GM19467 (cell line): Measurements from ENCODE around the gene SESN1.

Experiments used
- ATAC-seq: cut with Tn5 transposase; IDR thresholded peaks from one replicate; pipeline ENCODE4 v1.9.1; 2021; ENCODE audit warnings: mild to moderate bottlenecking, moderate library complexity; ENCODE audit not compliant: unreplicated experiment

SESN1 gene

DNA sequence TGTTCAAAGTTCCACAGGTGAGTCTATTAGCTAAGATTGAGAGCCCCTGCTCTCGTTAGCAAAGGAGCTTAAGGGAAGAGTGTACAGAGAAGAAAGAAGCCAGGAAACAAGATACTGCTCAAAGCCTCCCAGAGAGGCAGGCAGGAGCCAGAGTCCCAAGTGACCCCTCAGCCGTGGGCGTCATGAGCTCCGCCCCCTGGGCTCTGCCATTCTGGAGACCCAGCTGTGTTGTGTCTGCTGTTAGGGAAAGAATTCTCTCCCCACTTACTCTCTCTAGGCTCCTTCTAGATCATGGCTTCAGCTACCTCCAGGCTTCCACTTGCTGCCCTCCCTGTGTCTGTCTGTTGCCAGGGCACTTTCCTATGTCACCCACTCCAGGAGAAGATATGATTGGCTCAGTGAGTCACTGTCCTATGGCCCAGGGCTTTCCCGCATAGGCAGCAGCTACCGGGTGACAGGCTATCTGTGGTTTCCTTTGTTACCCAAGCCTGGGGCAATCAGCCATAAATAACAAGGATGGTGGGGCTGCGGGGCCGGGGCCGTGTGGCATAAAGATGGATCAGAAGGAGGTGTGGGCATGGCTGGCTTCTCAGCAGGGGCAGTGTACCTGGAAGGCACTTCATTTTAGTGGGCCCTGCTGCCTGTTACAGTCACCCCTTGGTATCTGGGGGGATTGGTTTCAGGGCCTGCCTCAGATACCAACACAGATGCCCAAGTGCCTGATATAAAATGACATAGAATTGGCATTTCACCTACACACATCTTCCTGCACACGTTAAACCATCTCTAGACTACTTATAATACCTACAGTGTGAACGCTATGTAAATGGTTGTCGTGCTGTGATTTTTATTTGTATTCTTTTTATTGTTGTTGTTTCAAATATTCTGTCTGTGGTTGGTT lies 127.5 kb downstream of the SESN1 start:
- no peak for ATAC-seq

DNA sequence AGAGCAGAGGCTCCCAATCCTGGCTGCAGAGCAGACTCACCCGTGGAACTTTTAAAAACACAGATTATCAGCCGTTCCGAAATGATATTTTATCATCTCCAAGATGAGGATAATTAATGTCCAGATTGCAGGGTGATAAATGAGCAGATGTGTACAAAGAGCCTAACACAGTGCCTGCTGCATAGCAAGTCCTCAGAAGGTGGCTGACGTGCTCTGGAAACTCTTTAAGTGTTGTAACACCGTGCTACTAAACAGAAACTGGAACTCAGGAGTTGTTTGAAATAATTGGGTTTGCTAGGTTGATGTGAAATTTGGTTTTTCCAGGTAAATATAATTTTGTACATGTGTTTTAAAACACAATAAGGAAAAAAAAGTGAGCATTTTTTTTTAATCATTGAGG lies 128.4 kb downstream of the SESN1 start:
- ATAC-seq, result no peak

DNA sequence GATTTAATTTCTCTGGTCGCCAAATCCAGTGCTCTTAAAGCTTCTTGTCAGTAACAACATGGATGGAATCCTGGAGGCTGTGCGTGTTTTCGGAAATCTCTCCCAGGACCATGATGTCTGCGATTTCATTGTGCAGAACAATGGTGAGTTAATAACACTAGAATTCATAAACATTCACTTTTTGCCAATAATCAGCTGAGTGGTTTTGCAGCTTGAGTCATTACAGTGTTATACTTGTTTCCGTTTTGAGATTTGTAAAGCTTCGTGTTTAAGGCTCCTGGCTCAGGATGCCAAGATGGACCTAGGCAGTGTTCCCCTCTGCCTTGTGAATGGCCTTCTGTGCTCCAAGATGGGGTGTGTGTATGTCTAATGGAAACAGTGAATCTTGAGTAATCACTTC lies 132.7 kb downstream of the SESN1 start:
- no peak for ATAC-seq

DNA sequence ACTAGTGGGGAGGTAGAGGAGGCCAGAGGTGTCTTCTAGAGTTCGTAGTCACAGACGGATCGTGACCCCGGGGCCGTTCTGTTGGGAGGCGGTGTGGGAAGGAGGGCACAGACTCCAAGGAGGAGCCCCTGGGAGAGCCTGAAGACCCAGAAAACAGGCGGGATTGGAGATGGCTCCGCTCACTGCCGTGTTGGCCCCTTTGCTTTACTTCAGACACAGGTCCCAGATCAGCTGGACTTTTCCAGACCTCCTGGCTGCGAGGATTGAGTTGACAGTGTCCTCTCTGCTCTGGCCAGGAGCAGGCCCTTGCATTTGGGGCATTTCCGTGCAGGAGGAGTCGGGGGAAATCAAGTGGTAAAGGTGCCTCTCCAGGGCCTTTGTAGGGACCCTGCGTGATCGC lies 133.6 kb downstream of the SESN1 start:
- no peak for ATAC-seq

DNA sequence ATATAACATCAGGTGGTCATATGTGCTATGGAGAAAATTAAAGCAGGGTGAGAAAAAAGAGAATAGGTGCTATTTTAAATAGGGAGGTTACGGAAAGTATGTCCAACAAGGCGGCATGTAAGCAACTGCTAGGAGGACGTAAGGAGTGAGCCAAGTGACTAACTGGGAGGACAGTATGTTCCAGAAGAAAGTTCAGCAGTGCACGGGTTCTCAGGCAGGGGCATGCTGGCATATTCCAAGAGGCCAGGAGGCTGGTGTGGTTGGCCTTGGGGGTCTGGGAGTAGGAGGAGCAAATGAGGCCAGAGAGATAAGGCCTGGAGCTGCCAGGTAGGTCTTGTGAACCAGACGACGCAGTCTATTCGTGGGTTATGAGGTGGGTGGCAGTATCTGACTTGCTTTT lies 134.0 kb downstream of the SESN1 start:
- no peak for ATAC-seq

DNA sequence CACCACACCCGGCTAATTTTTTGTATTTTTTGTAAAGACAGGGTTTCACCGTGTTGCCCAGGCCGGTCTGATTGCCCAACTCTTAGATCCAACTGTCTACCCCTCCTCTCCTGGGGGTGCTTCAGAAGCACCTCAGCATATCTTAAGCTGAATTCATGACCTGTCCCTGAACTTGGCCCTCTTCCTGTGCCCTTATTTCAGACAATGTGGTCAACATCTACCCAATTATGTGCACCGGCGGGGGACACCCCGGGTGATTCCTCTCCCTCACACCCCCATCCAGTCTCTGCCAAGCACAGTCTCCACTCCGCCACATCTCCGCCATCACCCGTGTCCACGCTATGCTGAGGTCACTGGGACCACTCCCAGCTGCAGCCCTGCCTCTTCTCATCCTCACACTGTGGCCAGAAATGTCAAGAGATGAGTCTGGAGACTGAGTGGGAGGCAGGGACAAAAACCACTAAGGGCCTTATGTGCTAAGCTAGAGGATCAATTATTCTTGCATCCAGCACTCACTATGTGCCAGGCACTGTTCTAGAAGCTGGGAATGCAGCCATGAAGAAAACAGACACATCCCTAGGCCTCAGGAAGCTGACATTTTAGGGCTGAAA lies 134.6 kb downstream of the SESN1 start:
- ATAC-seq, result no peak

DNA sequence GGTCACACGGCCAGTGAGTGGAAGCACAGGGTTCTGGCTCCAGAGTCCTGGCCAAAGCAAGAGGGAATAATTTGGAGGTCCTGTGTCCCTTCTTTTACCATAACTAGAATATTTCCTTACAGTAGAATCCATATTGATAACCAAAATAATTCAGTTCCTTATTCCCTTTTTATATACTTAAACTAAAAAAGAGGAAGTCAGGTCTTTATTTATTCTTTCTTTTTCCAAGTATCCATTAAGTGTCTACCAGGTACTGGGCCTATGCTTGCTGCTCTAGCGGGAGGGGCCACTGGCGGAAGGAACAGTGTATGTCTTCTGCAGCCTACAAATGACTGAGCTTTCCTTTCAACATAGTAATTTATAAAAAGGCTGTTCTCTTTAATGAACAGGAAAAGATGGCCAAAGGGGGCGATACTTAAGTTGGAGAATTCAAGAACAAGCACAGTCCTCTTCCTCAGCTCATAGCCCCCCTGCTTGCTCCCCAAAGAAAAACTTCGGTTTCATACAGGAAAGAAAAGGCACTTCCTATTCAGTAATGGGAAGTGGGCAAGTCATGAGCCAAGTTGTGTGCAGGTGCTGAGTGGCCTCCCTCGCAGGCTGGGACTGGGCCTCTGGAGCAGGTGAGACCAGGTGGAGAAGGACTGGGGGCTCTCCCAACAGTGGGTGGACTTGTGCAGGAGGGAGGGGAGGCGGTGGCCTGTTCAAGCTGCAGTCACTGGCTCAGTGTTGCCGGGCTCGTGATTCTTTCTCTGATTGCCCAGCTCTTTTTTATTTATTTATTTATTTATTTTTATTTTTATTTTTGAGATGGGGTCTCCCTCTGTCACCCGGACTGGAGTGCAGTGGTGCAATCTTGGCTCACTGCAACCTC lies 135.5 kb downstream of the SESN1 start:
- no peak for ATAC-seq

DNA sequence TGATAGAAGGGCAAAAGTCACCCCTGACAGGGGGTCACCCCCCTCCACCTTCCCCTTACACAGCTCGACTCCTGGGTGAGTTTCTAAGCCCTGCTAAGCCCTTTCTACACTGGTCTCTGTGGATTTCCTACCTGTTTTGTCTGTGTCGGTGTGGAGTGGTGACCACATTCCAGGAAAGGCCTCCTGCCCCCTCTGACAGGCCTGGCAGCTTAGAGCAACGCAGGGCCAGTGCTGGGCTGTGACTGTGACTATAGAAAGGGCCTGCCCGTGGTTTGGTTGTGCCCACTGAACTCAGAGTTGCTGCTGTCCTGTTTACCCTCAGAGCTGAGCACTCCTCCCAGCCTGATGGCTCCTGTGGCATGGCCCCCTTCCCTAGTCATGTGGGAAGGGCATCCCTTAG lies 137.4 kb downstream of the SESN1 start:
- ATAC-seq, result no peak

DNA sequence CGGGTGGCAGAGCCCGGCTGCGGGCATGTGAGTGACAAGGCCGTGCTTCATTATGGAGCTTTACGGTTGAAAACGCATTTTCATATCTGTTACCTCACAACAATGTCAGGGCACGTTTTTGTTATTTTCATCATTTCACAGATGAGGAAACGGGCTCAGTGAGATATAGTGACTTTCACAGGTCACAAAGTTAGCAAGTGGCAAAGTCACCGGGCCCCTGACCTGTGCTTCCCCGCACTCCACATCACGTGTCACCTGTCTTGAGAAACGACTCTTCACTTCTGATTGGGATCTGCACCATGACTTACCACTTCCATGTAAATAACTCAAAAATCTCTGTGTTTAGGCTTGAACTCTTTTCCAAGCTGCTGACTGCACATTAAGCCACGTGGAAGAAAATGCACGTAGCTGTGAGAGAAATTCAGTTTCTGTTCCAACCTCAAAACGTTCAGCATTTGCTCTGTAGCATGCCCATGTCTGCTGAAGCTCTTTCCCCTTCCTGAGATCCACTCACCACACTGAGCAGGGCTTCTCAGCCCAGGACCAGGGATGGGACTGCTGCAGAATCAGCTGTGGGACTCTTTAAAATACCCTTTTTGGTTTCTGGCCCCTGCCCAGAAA lies 139.2 kb downstream of the SESN1 start:
- ATAC-seq, result no peak

DNA sequence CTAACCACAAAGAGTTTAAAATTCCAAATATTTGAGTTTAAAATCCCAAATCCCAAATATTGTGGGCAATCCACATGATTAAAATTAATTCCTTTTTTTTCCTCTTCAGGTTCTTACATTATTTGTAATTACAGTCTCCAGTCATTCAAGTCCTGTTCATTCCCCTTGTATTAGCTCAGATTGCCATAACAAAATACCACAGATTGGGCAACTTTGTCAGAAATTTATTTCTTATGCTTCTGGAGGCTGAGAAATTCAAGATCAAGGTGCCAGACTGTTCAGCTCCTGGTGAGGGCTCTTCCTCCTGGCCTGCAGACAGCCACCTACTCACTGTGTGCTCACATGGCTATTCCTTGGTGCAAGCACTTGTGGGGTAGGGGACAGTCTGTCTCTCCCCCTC lies 141.0 kb downstream of the SESN1 start:
- no peak for ATAC-seq

DNA sequence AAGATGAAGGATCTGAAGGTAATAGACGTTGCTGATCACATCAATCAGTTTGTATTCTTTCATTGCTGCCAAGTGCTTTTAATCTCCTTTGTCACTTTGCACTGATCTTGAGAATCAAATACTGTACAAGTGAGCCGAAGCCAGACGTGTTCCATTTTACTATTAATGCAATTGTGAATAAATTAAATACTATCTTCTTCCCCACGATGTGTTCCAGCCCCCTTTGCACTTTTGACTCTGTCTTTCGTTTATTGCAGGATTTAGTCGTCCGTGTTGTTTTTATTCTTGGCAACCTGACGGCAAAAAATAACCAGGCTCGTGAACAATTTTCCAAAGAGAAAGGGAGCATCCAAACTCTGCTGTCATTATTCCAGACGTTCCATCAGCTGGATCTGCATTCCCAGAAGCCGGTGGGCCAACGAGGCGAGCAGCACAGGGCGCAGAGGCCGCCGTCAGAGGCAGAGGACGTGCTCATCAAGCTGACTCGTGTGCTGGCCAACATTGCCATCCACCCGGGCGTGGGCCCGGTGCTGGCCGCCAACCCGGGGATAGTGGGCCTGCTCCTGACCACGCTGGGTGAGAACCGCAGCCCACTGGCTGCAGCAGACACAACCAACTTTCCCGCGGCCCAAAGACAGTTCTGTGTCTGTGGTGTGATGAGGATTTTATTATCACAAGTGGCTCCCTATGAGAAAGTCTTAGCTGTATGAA lies 141.7 kb downstream of the SESN1 start:
- ATAC-seq, result no peak

DNA sequence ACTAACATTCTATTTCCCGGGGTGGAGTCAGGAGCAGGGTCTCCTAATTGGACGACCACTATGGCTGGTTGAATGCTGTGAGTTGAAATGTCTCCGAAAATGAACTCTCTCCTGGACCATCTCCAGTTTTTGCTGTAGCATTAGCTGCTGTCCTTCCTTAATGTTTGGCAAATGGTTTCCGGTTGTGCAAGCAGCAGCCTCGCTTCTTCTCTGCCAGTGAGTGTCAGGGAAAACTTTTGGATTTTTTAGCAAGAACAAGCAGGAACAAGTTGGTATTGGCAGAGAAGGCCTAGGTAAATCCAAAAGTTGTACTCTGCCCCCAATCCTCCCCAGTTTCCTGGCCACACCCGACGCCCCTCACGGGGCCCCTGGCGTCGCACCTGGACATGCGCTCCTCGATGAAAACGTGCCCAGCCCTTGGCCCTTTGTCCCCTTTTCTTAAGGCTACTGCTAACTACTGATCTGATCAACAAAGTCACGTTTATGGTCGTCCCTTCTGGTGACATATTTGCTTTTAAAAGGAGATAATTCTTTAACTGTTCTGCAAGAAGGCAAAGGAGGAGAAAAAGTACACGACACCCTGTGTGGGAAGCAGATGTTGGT lies 143.2 kb downstream of the SESN1 start:
- no peak for ATAC-seq

DNA sequence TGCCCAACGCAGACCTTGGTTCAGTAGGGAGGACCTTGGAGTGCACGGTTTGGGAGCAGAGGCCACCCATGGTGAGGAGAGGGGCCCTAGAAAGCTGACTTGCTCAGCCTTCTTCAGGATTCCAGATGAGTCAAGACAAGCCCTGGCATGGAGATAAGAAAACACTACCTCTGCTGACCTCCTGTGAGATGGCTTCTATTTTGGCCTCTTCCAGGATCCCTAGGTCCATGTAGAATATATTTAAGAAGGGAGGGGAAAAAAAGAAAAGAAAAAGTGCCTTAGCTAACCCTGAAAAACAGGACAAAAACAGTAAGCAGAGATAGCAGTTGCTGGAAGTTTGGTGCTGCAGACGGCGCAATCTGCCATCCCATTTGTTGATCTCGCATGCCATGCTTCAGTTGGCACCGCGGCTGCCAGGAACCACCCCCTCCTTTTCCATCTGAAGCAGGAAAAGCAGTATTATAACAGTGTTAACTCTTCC lies 146.4 kb downstream of the SESN1 start:
- ATAC-seq, result no peak

DNA sequence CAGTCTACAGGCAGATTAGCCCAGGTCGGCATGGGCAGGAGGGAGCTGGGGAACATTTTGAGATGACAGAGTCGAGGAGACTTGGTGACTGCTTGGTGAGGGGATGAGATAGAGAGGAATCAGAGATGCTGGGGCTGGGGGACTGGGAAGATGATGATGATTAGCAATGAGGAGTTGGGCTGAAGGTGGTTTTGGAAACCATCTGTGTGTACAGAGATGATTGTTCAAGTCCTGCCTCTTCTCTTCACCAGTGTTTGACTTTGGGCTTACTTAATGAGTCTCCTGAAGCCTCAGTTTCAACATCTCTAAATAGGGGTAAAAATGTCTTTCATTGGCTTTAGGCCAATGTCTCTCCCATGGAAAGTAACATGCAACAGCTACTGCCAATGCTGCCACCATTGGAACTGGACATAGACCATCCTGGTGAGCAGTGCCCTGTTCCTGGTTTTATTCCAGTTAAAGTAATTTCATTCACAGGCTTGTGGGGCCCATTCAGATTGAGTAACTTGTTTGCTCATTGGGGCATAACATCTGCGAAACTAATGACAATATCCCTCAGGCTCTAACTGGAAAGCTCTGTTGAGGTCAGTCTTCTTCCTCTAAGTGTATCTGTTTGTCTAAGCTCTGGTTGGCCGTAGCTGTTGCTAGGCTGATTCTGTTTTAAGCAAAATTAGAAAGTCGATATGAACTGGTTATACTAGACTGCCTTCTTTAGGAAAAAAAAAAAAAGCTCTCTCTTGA lies 147.4 kb downstream of the SESN1 start:
- ATAC-seq, result no peak

DNA sequence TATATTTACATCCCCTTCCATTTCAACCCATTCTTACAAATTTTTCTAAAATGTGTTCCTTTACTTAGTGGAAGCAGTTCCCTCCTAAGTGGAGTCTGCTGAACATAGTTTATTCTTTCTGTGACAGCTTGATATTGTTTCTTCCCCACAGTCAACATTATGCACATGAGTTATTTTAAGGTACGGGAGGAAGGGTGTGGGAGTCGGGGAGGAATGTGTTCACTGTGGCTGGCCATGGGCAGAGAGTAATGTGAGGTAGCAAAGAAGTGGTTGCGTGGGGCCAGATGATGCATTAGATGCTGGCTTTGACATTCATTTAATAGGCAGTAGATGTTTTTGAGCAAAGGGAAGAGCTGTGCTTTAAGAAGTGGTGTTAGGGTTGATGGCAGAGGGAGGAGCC lies 148.0 kb downstream of the SESN1 start:
- no peak for ATAC-seq

DNA sequence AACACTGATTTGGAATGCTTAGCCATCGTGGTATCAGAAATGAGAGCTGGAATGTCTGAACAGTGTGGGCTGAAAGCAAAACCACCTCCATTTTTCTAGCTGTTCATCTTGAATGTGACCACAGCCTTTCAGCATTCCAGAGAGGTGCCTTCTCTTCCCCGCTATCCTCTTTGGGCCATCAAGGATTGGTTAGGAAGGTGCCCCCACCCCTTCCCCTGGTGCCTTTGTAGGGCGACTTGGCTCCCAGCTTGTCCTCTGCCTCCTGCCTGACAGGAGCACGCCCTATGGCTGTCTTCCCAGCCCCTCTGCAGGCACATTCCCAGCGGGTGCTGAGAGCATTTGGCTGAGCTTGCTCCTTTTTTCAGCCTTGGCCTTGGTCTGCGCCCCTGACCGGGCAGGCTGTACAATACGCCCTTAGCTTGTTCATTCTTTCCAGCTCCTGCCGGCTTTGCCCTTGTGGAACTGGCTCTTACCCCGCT lies 148.9 kb downstream of the SESN1 start:
- ATAC-seq, result no peak

DNA sequence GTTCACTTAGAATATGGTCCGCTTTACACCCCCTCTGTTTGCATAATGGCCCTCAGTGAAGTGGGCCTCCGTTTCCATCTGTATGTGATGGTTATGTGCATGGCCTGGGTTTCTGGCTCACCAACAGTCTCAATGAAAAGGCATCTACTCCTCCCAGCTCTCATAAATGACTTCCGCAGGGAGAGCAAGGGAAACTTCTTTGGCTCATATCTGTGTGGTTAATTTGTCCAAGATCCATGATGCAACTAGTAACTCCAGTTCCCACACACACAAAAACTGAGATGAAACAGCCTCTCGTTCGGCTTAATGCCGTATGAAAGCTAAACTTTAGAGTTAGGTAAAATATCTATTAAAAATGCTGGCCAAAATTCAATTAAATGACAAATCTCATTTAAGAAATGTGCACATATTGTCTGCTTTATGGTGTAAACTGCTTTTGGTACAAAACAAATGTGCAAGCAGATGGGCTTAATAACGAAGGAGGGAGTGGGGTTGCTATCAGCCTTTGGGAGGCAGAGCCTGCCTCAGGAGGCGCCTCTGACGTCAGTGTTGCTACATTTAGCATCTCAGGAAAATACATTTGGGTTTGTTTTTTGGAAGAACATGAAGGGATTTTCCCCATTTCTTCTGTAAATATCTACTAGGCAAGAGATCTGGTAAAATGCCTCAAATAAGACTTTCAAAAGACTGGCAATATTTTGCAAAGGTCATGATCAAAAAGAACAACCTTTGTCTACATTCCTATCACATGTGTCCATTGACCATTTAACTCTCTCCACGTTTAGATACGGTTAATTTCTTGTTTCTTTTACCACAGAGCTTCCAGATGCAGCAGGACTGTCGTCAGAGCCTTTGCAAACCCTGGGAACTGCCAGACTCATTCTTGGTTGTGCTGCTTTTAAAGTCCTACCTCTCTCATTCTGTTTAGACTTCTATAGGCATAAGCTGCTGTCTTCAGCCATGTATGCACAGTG lies 149.7 kb downstream of the SESN1 start:
- no peak for ATAC-seq

DNA sequence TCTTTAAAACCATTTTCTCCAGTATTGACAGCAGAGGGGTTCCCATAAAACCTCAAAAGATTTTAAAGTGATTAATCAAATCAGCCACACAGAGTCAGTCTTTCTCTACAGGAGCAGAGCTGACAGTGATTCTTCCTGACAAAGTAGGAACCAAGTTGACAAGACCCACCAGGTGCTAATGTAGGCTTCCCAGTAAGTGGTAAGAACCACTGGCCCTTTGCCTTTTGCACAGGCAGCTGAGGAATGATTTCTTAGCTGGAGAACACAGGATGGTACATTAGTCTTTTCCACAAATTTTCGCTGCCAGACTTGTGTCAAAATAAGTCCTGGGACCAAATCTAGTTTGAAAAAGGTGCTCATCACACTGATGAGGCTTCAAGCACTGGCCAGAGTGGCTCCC lies 150.6 kb downstream of the SESN1 start:
- ATAC-seq, result no peak
